ENCODE results near the gene KCNJ8. TPM values are rescaled to one million over a fixed set of nuclear protein-coding genes. Genes with fewer than 3 reads are reported as not detected.

Gene KCNJ8
- total RNA-seq, 1 donor from 2014 or later, result 0.59 TPM

- H3K4me1 Mint-ChIP-seq (ENCODE audit: unreplicated experiment), result peaks cover 3% of the 10 kb centered on the region
- H3K9me3 Mint-ChIP-seq (ENCODE audit: unreplicated experiment), result no peaks in the 10 kb centered on the region
- peaks cover 31% of the 10 kb centered on the region for H3K27me3 Mint-ChIP-seq (ENCODE audit: unreplicated experiment)
- H3K27ac Mint-ChIP-seq (ENCODE audit: unreplicated experiment), result no peak overlapping the region
- no peaks in the 10 kb centered on the region for H3K36me3 Mint-ChIP-seq (ENCODE audit: unreplicated experiment)
- DNase-seq (ENCODE audit: extremely low spot score, unreplicated experiment), result no peak
- no peak overlapping the region for H3K4me3 Mint-ChIP-seq (ENCODE audit: unreplicated experiment)
- no peak for TF ChIP-seq CTCF (IDR thresholded peaks at IDR 0.05)
Measured at GRCh38 chr12:21717767-21718166, 56.7 kb downstream of the KCNJ8 start.

GRCh38 chr12:21715386-21715785, 59.1 kb downstream of the KCNJ8 start:
- DNase-seq (ENCODE audit: extremely low spot score, unreplicated experiment), result no peak
- Mint-ChIP-seq H3K4me3 (ENCODE audit: unreplicated experiment) (no peak overlapping the region), H3K9me3 (ENCODE audit: unreplicated experiment) (no peaks in the 10 kb centered on the region), H3K27me3 (ENCODE audit: unreplicated experiment) (peaks cover 28% of the 10 kb centered on the region), H3K27ac (ENCODE audit: unreplicated experiment) (no peak overlapping the region), H3K4me1 (ENCODE audit: unreplicated experiment) (peaks cover 3% of the 10 kb centered on the region), H3K36me3 (ENCODE audit: unreplicated experiment) (no peaks in the 10 kb centered on the region)
- no peak for TF ChIP-seq CTCF (IDR thresholded peaks at IDR 0.05)

Other genes with a start within 250 kb of the KCNJ8 start
- 9.4 and 11.6 TPM in 2 replicates for gene SPX, start 248.4 kb downstream of the KCNJ8 start, total RNA-seq
- 0.10 TPM in 1 of 2 replicates, not detected in the other for gene GYS2, start 169.9 kb downstream of the KCNJ8 start, total RNA-seq
- gene LDHB, start 116.9 kb downstream of the KCNJ8 start, total RNA-seq, result 627 and 636 TPM in 2 replicates
- gene ABCC9, start 166.7 kb upstream of the KCNJ8 start, total RNA-seq, result 0.46 and 0.89 TPM in 2 replicates

Measured in osteocyte (in vitro differentiated cells).